Endodermal cell (in vitro differentiated cells): ENCODE data around the gene MAT2A. TPM values are rescaled to one million over a fixed set of nuclear protein-coding genes. Genes with fewer than 3 reads are reported as not detected.

Source experiments
- DNase-seq: peaks from one replicate; pipeline ENCODE4 v3.0.0-alpha.2; 2017
- H3K27ac ChIP-seq: 2 replicates; pipeline ENCODE4 v1.5.1; 2013; ENCODE audit warnings: mild to moderate bottlenecking, low read depth, low read length, moderate library complexity
- H3K27me3 ChIP-seq: 2 replicates; pipeline ENCODE4 v1.6.1; 2013; ENCODE audit warnings: mild to moderate bottlenecking, low read length, moderate library complexity; ENCODE audit not compliant: insufficient read depth, control insufficient read depth, poor library complexity, severe bottlenecking
- H3K36me3 ChIP-seq: 2 replicates; pipeline ENCODE4 v1.7.0; 2013; ENCODE audit warnings: mild to moderate bottlenecking, low read length, moderate library complexity; ENCODE audit not compliant: control insufficient read depth, insufficient read depth
- H3K4me1 ChIP-seq: one replicate; pipeline ENCODE4 v1.7.0; 2013; ENCODE audit warnings: low read length; ENCODE audit not compliant: control insufficient read depth, insufficient read depth
- H3K4me3 ChIP-seq: 2 replicates; pipeline ENCODE4 v1.5.1; 2013; ENCODE audit warnings: mild to moderate bottlenecking, low read length, moderate library complexity
- H3K9ac ChIP-seq: 2 replicates; pipeline ENCODE4 v1.6.1; 2013; ENCODE audit warnings: mild to moderate bottlenecking, low read length, moderate library complexity; ENCODE audit not compliant: poor library complexity, severe bottlenecking; ENCODE audit errors: extremely low read depth
- H3K9me3 ChIP-seq: 2 replicates; pipeline ENCODE4 v1.6.1; 2013; ENCODE audit warnings: mild to moderate bottlenecking, low read length, moderate library complexity; ENCODE audit not compliant: control insufficient read depth
- H3K27ac Mint-ChIP-seq: 2 replicates; pipeline ENCODE4 v1.8.0; 2020; ENCODE audit warnings: mixed read lengths
- H3K27me3 Mint-ChIP-seq: 2 replicates; pipeline ENCODE4 v1.8.0; 2021; ENCODE audit warnings: mild to moderate bottlenecking, mixed read lengths; ENCODE audit not compliant: insufficient read depth
- H3K36me3 Mint-ChIP-seq: 2 replicates; pipeline ENCODE4 v1.8.0; 2020; ENCODE audit warnings: low read depth, mixed read lengths
- H3K4me1 Mint-ChIP-seq: 2 replicates; pipeline ENCODE4 v1.8.0; 2020; ENCODE audit warnings: mixed read lengths
- H3K4me3 Mint-ChIP-seq: 2 replicates; pipeline ENCODE4 v1.8.0; 2020; ENCODE audit warnings: mild to moderate bottlenecking, moderate library complexity, mixed read lengths
- H3K9me3 Mint-ChIP-seq: 2 replicates; pipeline ENCODE4 v1.8.0; 2020; ENCODE audit warnings: mild to moderate bottlenecking, mixed read lengths
- CTCF ChIP-seq: fragments of 200-600 bp; sonication (generic); conservative IDR thresholded peaks from 2 replicates; pipeline ENCODE4 v1.5.0; 2021; ENCODE audit warnings: antibody characterized with exemption, mild to moderate bottlenecking
- WGBS, 2 experiments: methylation state at CpG; one replicate each; pipeline versions ENCODE4 v1.1.5 to v1.1.7; 2013; ENCODE audit warnings: missing lambda C conversion rate in 2 of 2, mixed read lengths in 1 of 2; ENCODE audit not compliant: insufficient coverage in 1 of 2, insufficient read length in 1 of 2; 5-methylcytosine and 5-hydroxymethylcytosine counted together
- total RNA-seq, 2 donors: library from RNA; stranded (reverse); fragmentation: NEBNext Ultra II Directional in 1 of 2; extraction: Animal tissue kit (Norgen Biotek cat#: 25700) in 1 of 2; gene quantifications; 2 replicates in 1 of 2; 3 replicates in 1 of 2; pipeline ENCODE4 v1.2.1, GENCODE V29; 2021

MAT2A gene
- total RNA-seq, 2 donors from 2014 or later = 171 to 267 TPM

DNA sequence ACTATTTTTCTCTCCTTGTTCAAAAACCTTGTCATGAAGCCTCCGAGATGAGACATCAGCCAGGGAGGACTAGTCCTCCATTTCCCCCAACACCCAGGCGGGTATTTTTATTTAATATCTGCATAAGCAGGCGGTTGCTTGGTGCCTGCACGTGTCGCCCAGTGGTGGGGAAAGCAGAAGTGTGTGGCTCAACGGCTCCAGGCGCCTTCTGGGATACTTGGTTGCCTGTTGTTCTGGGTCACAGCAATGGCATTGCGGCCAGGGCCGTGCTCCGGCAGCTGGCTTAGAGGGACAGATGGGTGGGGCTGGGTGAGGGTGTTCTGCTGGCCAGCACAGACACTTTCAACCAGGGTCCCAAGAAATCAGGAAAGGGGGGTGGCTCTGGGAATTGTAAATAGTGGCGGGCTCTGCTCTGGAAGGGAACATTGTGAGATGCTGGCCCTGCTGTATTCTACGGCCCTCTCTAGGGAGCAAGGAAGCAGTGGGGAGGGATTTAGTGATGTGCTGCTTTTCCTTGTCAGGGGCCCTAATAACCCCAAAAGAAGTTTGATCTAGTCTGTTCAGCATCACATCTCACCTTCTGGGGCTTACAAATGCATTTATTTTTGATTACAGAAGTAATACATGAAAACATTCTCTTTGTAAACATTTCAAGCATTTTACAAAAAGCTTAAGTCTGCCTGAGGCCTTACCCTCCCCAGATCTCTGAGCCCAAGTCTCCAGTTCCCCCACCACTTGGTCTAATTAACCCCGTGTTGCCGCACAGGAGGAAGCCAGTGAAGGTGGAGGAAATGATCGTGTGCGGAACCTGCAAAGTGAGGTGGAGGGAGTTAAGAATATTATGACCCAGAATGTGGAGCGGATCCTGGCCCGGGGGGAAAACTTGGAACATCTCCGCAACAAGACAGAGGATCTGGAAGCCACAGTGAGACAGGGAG lies 39.5 kb downstream of the MAT2A start:
- Histone ChIP-seq H3K4me1 (peaks cover 16% of the 10 kb centered on the region), H3K36me3 (peaks cover 33% of the 10 kb centered on the region), H3K9ac (peak overlapping the region; percentile 66), H3K27ac (peak overlapping the region; percentile 92), H3K27me3 (no peaks in the 10 kb centered on the region), H3K4me3 (peak overlapping the region; percentile 87), H3K9me3 (no peaks in the 10 kb centered on the region)
- TF ChIP-seq CTCF = no peak
- Mint-ChIP-seq H3K27me3 (peaks cover under 1% of the 10 kb centered on the region), H3K9me3 (no peaks in the 10 kb centered on the region), H3K36me3 (peaks cover 17% of the 10 kb centered on the region), H3K4me3 (peak overlapping the region; percentile 85), H3K27ac (peak overlapping the region; percentile 91), H3K4me1 (peaks cover 46% of the 10 kb centered on the region)
- 40 to 72% methylated on average over 8 to 19 of the region's 19 CpGs for WGBS, 2 experiments
- DNase-seq = peak; percentile 73

DNA sequence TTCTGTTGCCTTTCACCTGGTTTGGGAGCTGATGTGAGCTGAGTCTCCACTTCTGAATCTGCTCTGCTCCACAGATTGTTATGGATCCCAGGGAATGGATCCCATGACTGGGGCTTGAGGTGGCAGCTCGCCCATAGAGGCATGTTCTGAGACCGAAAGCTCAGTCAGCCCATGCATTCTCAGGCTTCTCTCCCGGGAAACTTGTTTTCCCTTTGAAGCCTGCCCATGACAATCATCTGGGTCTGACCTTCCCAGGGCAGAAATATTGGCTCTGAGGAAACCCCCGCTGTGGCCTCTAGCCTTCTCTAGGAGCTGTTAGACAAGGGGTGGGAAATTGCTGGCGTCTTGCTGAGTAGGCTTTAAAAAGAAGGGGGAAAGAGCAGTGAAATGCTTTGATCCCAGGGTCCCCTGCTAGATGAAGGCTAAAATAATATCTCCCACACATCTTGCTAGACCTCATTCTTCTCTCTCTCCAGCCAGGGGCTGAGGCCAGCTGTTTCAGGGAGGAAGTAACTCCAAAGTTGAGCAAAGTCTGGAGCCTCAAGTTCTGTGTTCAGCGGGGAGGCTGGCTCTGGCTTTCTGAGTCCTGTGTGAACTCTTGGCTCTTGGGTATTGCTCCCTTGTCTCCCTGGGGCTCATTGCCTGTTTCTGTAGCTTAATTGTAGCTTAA lies 40.4 kb downstream of the MAT2A start:
- peaks cover 38% of the 10 kb centered on the region for H3K36me3 ChIP-seq
- WGBS, 2 experiments = 0 to 7% methylated on average over 2 to 6 of the region's 6 CpGs
- peak; percentile 96 for DNase-seq
- peak overlapping the region; percentile 92 for H3K27ac ChIP-seq
- peak overlapping the region; percentile 66 for H3K9ac ChIP-seq
- H3K27ac Mint-ChIP-seq = peak overlapping the region; percentile 91
- peaks cover 2% of the 10 kb centered on the region for H3K27me3 Mint-ChIP-seq
- no peaks in the 10 kb centered on the region for H3K9me3 Mint-ChIP-seq
- no peaks in the 10 kb centered on the region for H3K27me3 ChIP-seq
- no peak for TF ChIP-seq CTCF
- H3K4me3 ChIP-seq = peak overlapping the region; percentile 87
- H3K4me1 ChIP-seq = peaks cover 16% of the 10 kb centered on the region
- peaks cover 46% of the 10 kb centered on the region for H3K4me1 Mint-ChIP-seq
- H3K36me3 Mint-ChIP-seq = peaks cover 23% of the 10 kb centered on the region
- H3K4me3 Mint-ChIP-seq = peak overlapping the region; percentile 85
- H3K9me3 ChIP-seq = no peaks in the 10 kb centered on the region

DNA sequence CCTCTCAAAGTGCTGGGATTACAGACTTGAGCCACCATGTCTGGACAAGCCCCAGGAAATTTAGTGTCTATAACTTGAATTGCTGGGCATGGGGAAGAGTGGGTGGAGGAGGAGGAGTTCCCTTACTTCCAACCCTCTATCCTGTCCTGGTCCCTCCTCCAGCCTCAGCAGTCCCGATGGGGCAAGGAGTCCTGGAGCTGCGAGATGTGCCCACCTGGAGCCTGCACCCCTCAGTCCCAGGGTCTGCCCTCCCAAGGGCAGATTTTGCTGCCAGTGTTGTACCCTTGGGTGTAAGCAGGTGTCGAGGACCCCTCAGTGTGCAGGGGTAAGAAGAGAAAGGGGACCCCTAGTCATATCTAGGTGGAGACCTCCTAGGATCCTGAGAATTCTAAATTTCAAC lies 41.2 kb downstream of the MAT2A start:
- H3K4me1 ChIP-seq = peaks cover 16% of the 10 kb centered on the region
- peak overlapping the region; percentile 91 for H3K27ac Mint-ChIP-seq
- no peaks in the 10 kb centered on the region for H3K9me3 ChIP-seq
- H3K9me3 Mint-ChIP-seq = no peaks in the 10 kb centered on the region
- 83 to 87% methylated on average over 1 to 3 of the region's 3 CpGs for WGBS, 2 experiments
- no peak for TF ChIP-seq CTCF
- peak overlapping the region; percentile 92 for H3K27ac ChIP-seq
- peak overlapping the region; percentile 87 for H3K4me3 ChIP-seq
- no peaks in the 10 kb centered on the region for H3K27me3 ChIP-seq
- no peak for DNase-seq
- peak overlapping the region; percentile 66 for H3K9ac ChIP-seq
- H3K27me3 Mint-ChIP-seq = peaks cover 2% of the 10 kb centered on the region
- peaks cover 51% of the 10 kb centered on the region for H3K4me1 Mint-ChIP-seq
- H3K4me3 Mint-ChIP-seq = peak overlapping the region; percentile 85
- peaks cover 38% of the 10 kb centered on the region for H3K36me3 ChIP-seq
- H3K36me3 Mint-ChIP-seq = peaks cover 23% of the 10 kb centered on the region
